Renal cortex interstitium (tissue), 11 donors: Measurements from ENCODE around the gene FOXQ1. TPM values are rescaled to one million over a fixed set of nuclear protein-coding genes. Genes with fewer than 3 reads are reported as not detected.
"Not testable (repeated sequence)": the region's sequence is repeated elsewhere in the genome, so short reads cannot be mapped to it uniquely, and the experiment has no call there.

Experiments used
- DNase-seq, 11 donors: peaks; one replicate each; pipeline ENCODE4 v3.0.0-alpha.2; 2013; ENCODE audit warnings: low read depth in 9 of 11, low spot score in 4 of 11; ENCODE audit errors: extremely low read depth in 1 of 11
- polyA plus RNA-seq, 3 donors: library from polyadenylated mRNA; unstranded; fragments of 120-200 nt; gene quantifications; one replicate each; pipeline ENCODE4 v1.2.1, GENCODE V29; 2013; ENCODE audit not compliant: insufficient read length in 3 of 3

Gene FOXQ1
- polyA plus RNA-seq, 3 donors, result 10.0 to 11.9 (median 11.8) TPM

DNA sequence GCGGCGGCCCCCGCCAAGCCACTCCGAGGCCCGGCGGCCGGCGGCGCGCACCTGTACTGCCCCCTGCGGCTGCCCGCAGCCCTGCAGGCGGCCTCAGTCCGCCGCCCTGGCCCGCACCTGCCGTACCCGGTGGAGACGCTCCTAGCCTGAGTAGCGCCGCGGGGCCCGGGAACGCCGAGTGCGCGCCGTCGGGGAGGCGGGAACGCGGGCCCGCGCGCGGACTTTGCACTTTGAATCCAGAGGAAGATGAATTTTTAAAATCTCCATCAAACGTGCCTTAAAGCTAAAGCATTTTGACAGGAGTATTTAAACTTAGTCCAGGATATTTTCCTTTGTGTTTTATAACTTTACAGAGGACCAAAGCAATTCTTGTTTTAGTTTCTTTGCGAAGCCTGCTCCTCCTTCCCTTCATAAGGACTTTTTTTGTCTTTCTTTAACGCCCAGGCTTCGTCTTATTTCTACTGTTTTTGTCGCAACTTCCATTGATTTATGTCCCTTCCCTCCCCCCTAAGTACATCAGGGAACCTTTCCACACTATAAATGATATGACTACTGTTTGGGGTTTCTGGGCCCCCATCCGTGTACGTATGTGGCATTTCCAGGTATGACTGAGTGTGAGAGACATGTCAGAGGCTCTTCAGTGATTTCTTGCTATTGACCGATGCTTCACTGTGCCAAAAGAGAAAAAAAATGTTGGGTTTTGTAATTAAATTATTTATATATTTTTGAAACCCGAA is 2.0 kb downstream of the FOXQ1 start:
- no peak for DNase-seq

DNA sequence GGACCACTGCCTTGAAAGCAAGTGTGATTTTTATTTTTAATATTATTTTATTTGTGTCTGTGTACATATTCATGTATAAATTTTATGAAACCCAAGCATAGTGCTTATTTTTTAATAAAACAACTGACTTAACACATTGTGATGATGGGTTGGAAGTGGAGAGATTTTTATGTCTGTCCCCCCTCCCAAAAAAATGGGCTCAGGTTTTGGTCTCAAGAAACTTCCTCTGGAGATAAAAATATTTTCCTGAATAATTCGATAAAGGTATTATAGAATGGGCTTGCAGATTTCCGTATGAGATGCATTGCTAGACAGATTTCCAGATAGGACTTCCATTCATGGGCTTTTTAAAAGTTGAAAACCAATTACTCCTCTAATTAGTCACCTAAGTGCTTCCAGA is 2.7 kb downstream of the FOXQ1 start:
- DNase-seq, result no peak

DNA sequence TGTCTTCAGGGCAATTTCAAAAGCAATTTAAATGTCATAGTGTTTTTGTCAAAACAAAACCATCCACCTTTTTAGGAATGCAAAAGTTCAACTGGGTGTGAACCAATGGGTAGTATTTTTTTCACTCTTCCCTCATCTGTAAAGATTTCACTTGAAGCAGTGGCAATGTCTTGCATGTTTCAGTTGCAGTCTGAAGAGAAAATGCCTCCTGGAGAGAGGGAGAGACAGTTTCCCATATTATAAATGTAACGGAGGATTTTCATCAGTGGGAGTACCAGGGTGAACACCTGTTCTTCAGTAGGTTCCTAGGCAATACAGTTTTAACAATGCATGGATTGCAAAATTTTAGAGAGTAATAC is 3.3 kb downstream of the FOXQ1 start:
- DNase-seq, result no peak

DNA sequence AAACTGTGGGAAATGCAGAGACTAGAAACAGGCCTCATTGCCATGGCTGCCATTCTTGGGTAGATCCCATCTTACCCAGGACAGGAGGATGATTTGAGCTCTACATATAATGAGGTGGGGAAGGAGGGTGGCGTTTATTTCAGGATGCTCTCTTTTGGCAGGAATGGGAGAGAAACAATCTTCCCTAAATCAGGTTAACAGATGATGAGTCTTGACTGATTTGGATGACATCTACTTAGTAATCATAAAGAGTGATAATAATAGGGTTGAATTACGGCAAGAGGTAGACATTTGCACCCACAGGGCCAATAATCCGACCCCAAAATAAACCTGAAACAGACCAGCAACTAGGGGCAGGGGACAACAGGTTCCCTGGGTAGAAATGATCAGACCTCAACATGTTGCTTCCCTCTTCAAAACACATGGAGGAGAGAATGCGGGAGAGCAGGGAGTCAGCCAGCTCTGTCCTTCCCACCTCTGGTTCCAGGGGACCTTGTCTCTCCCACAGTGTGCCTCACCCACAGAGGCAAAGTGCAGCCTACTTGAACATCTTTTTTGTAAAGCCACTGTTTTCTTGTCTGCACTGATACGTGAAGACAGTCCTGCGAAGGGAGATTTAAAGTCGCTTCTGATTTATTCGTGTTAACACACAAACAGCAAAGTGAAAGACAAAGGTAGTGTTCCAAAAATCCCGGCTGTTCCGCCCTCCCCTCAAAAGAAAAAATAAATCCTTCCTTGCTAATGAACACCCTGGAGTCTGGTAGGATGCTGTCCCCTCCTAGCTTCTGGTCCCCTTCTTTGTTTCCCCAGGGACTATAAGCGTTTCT is 3.9 kb downstream of the FOXQ1 start:
- DNase-seq, result no peak

DNA sequence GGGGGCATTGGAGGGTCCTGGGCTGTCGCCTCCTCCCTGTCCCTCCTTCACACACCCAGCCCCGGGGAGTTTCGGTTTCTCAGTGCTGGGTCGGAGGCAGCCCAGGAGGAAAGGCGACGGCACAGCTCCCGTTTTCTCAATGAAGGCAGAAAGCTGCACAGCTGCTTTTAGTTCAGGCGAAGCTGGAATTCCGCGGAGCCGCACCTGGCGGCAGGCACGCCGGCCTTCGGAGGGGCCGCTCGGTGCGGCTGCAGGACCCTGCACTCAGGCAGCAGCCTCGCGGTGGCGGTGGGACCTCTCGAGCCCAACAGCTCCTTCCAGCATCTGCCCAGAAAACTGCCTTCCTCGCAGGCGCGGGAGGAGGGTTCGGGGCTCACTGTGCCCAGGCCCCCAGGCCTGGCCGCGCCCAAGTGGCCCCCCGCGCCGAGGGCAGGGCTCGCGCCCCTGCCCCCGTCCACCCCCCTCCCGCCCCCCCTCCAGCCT is 4.6 kb downstream of the FOXQ1 start:
- no peak for DNase-seq

DNA sequence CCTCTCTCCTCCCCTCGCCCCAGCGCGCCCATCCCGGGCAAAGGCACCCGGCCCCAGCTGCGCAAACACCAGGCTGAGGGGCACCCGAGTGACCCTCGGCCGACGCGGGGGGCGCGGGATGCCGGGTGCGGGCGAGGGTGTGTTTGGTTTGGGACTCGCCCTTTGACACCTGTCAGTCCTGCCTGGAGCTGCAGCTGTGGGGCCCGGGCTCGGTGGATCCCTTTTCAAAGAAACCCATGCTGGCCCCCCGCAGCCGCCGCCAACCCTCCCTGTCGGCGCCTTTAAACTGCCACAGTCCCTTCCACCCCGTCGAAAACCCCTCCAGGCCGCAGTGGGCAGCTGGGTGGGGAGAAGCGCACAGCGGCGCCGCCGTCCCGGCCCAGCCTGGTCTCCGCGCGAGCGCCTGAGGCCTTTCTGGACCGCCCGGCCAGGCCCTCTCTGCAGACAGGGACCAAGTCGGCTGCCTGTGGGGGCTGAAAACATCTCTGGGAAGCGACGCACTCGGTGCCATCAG is 5.5 kb downstream of the FOXQ1 start:
- no peak for DNase-seq

DNA sequence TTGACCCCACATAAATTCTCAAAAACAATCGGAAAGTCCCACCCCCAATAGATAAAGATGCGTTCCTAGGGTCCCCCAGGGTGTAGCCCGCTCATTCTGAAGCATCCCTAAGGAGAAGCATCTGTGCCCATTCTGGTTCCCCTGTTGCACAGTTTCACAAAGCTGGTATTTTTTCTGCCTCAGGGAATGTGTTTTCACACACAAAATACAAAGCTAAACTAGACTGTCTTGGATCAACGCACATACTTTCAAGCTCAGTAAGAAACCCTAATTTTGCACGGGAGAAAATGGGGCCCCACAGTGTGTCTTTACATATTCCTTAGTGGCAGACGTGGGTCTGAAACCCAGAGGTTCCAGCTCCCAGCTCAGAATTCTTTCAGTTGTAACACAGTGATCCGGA is 6.1 kb downstream of the FOXQ1 start:
- DNase-seq, result no peak

DNA sequence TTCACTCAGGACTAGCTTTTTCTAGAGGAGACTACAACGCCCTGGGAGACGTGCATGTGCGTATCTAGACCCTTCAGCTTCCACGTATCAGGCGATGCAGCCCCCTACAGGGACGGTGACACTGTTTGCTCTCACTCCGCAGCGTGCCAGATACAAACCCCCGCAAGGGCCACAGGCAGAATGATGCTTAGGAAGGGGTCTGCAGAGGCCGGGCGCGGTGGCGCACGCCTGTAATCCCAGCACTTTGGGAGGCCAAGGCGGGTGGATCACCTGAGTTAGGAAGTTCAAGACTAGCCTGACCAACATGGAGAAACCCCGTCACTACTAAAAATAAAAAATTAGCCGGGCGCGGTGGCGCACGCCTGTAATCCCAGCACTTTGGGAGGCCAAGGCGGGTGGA is 6.7 kb downstream of the FOXQ1 start:
- DNase-seq, result not testable (repeated sequence)

DNA sequence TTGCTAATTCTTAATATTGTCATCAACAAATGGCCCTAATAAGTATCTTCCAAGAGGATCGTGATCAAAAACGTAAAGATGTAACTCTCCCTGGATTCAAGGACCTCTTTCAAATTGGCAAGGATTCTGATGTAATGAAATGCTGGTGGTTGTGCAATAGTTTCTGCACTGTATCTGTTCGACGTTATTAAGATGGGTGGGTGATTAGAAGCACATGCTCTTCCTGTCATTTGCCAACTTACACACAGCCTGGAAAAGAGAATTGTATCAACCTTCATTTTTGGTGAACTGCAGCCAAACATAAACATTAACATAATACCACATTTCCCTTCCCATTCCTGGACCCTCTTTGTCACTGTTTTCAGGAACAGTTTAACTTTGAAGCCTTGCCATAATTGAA is 9.8 kb downstream of the FOXQ1 start:
- no peak for DNase-seq

DNA sequence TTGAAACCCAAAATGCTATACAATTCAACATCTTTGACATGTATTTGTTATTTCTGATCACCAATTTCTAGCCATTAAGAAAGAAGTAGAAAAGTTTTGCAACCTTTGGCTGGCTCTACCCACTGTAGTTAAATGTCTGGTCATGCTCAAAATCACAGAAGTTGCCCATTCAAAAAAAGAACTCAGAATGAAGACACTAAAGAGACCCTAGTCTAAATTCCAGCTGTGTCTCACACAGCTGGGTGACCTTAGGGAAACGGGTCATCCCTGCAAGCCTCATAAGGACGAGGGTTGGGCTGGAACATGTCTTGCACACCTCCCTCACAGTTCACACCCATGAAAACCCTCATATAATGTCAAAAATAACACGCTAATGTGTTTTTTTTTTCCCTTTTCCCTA is 10.3 kb downstream of the FOXQ1 start:
- DNase-seq, result no peak

DNA sequence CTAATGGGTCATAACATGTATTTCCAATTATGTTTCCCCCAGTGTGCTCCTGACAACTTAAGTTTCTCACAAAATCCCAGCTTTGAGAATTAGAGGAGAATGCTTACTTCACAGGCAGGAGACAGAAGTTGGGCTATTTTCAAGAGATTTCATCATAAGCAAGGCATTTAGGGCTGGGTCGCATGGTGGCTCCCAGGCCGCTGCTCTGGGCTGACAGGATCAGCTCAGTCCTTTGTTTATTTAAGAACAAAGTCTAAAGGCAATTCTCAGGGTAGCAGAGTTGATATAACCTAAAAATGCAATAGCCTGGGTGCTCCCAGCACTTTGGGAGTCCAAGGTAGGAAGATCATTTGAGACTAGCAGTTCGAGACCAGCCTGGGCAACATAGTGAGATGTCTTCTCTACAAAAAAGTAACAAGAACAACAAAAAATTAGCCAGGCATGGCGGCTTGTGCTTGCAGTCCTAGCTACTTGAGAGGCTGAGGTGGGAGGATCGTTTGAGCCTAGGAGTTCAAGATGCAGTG is 10.9 kb downstream of the FOXQ1 start:
- DNase-seq, result no peak

DNA sequence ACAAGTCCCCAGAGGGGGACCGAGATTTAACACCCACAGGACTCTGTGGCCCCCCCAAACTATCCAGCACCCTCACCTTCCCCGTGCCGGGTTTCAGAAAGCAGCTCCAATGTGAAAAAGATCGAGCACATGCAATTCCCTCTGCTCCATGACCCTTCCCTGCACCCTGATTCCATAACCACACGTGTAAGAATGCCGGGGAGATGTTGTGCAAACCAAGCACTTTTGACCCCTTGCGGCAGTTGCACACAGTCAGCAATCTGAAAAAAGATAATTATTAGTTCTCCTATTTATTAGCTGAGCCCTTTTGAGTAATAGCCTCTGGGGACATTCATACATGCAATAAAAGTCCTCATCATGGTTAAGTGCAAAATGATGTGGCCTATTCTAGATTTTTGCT is 13.0 kb downstream of the FOXQ1 start:
- DNase-seq, result no peak

DNA sequence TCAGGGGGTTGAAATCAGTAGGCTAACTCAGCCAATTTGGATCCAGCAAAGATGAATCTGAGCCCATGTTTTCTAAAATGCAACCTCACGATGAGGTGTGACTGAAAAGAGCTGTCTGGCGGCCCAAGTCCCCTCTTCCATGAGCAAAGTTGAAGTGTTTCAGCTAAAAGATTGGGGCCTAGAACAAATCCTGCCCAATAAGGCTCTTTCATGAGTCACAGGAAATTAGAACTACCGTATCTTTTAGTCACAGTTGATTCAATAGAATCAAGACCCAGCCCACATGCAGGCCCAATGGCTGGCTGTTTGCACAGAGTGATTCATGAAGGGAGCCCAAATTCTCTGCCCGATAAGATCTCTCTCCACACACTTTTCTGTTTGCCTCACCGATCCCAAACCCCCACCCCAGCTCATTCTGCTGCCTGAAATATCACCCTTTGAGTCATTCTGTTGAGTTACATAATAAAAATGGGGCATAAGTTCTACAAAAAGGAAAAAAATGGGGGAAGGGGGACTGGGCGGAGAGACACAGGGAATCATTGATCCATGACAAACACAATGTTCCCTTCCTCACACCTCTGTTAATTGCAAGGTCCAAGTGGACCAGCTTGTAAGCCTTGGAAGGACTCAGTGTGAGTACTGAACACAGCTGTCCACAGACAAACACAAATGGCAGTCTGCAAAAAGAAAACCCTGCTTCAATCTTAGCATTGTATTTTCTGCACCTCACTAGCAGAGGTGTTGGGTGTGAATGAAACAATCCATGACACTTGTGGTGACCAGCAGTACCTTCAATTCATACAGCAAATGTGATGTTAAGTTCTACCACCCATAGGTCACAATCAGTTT is 13.8 kb downstream of the FOXQ1 start:
- DNase-seq, result no peak

DNA sequence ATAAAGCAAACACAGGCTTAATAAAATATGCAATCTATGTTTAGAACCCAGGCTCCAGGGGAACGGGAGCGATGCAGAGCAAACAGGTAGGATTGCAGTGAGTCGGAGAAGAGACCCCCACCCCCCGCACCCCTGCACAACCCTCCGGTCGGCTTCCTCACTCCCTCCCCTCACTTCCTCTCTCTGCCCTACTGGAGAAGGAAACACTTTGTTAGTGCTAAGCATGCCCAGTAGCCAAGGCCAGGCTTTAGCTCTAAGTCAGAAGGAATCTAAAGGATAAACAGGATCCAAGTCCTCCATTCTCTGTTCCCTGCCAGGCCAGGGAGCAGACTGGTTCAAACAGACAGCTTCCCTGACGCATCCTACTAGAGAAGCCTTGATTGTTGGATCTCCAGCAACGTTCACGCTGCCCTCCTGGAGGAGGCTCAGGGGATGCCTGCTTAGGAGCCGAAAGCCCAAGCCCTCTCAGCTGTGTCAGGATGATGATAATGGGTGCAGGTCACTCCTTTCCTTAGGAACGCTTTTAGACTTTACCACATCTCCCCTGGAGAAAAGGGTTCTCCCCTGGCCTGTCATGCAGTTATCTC is 14.7 kb downstream of the FOXQ1 start:
- no peak for DNase-seq

DNA sequence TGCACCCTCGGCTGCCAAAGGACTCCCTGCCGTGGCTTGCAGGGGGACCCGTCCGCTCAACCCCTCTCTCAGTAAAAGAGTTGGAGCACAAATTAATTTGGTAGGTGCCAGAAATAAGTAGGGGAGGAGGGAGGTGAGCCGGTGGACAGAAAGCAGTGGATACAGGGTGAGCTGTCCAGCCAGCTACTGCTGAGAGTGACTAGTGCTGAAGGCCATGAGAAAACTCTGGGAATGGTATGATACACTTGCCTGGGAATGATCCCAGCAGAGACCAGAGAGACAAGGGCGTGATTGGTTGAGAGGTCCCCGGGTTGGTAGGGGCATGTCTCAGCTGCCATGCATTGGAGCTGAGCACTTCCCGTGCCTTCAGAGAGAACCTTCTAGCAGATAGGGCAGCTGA is 15.7 kb downstream of the FOXQ1 start:
- DNase-seq, result no peak

DNA sequence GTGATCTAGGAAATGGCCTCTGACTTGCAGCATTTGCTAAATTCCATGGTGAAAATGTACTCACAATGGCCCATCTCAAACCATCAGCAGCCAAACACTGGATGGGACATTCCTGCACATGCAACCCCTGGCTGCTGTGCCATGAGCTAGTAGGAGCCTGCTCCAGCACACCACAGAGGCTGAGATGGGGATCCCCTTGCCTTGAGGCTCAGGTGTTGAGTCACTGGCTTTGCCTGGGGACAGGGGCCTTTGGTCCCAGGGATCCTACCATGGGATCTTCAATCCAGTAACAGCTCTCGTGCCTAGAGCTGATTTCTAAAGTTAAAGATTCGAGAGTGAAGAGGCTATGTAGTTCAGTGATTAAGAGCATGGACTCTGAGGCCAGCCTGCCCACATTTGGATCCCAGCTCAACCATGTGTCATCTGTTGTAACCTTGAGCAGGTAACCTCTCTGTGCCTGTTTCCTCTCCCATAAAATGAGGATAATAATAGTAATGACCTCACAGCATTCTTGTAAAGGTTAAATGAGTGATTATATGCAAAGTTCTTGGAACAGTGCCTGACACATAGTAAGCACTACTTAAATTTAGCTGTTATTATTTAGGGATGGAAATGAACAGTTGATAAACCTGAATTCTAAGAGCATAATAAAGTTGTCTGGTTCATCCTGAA is 16.4 kb downstream of the FOXQ1 start:
- DNase-seq, result no peak

DNA sequence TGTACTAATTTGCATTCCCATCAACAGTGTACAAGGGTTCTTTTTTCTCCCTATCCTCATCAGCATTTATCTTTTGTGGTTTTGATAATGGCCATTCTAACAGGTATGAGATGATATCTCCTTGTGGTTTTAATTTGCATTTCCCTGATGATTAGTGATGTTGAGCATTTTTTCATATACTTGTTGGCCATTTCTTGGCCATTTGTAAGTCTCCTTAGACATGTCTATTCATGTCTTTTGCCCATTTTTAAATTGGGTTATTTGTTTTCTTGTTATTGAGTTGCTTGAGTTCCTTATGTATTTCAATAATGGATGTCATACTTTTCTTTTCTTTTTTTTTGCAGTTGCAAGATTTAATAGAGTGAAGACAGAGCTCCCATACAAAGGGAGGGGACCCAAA is 17.8 kb downstream of the FOXQ1 start:
- no peak for DNase-seq

DNA sequence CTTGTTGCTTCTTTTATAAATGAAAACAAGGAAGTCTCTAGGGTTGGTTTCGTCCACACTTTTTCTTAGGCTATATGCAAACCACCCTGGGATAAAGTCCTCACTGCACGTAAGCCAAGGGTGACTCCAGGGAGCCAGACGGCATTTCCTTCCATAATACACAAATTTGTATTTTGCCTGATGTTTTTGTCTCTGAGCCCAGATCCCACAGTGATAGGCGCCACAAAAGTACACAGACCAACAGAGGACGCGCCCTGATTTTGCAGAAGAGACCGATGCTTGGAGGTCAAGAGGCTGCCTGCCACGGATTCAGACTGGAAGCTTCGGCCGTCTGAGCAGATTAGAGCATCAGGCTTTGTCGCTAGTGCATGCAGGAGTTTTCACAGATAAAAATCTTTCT is 22.8 kb downstream of the FOXQ1 start:
- no peak for DNase-seq
